ENCODE data around the gene C16orf92. TPM values are rescaled to one million over a fixed set of nuclear protein-coding genes. Genes with fewer than 3 reads are reported as not detected.

The C16orf92 gene
- total RNA-seq, 1 experiment from 2014 or later = not detected

DNA sequence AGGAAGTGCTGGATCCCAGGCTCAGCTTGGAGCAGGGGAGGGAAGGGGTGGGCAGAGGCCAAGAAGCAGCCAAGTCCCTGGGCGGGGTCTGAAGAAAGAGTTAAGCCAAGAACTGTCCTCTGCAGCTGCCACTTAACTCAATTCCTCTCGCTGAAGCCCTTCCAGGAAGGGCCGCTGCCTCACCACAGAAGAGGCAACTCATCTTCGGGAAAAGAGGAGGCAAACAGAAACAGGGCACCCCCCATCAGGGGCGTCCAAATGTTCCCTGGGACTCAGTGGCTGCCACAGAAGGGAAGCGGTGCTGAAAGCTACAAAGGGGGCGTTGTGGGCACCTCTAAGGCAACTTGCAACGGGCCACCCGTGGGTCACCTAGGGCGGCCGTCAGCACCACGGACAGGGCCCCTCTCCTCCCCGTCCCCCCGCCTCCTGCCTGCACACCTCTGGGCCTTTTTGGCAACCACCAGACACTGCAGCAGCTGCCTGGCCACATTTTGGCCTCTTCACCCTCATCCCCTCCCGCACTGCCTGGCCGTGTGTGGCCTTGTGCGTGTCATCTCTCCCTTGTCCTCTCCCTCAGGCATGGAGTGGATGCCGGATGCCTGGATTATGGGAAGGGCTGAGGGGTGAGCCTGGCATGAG, 5.6 kb downstream of the C16orf92 start:
- H4K20me1 ChIP-seq (ENCODE audit: insufficient read depth) = no peaks in the 10 kb centered on the region

More for the DNA sequence above, 5.6 kb downstream of the C16orf92 start:
- Histone ChIP-seq H3K9ac (ENCODE audit: low read length) (no peak overlapping the region), H3K79me2 (ENCODE audit: insufficient read depth, low read length) (no peaks in the 10 kb centered on the region), H3K4me2 (ENCODE audit: low read length) (no peak overlapping the region), H3K36me3 (ENCODE audit: control insufficient read depth in 1 of 2, insufficient read depth in 2 of 2, low read length in 2 of 2) (no peaks in the 10 kb centered on the region), H3K4me3 (replicated peaks in 1 of 2; ENCODE audit: low read depth in 1 of 2, low read length in 2 of 2) (no peak overlapping the region), H3K27me3 (ENCODE audit: insufficient read depth, low read length) (no peaks in the 10 kb centered on the region), H3K4me1 (ENCODE audit: control insufficient read depth in 1 of 2, insufficient read depth in 2 of 2, low read length in 2 of 2) (peaks cover 0 to 5% of the 10 kb centered on the region in 2 experiments; a peak in 2 of 4 replicates), H3K27ac (ENCODE audit: low read depth, low read length) (no peak overlapping the region), H2AFZ (ENCODE audit: low read depth, low read length, poor library complexity, severe bottlenecking) (no peak overlapping the region), H3K9me3 (ENCODE audit: control insufficient read depth in 1 of 2, insufficient read depth in 1 of 2, low read depth in 1 of 2, low read length in 2 of 2) (no peaks in the 10 kb centered on the region), H3K9me2 (ENCODE audit: insufficient read depth) (no peaks in the 10 kb centered on the region)
- intact Hi-C loops (cut with micrococcal nuclease) = loop anchor here (10.0 kb wide), 1 partner anchor 914 kb away; no protein-coding TSS in a partner anchor
- RAD21 ChIA-PET (ENCODE audit: low non-redundant PET in 1 of 2, low total read pairs in 2 of 2, uncharacterized antibody in 2 of 2, unreplicated experiment in 2 of 2) = no interaction called here
- POLR2A ChIA-PET = no interaction called here
- DNase-seq (ENCODE audit: low read depth, low spot score) = no peak
- no peak for TF ChIP-seq TCF7L2 (IDR thresholded peaks at IDR 0.05; ENCODE audit: borderline replicate concordance, extremely low read depth, insufficient read depth, insufficient read length)
- TF ChIP-seq, protein P1, sequence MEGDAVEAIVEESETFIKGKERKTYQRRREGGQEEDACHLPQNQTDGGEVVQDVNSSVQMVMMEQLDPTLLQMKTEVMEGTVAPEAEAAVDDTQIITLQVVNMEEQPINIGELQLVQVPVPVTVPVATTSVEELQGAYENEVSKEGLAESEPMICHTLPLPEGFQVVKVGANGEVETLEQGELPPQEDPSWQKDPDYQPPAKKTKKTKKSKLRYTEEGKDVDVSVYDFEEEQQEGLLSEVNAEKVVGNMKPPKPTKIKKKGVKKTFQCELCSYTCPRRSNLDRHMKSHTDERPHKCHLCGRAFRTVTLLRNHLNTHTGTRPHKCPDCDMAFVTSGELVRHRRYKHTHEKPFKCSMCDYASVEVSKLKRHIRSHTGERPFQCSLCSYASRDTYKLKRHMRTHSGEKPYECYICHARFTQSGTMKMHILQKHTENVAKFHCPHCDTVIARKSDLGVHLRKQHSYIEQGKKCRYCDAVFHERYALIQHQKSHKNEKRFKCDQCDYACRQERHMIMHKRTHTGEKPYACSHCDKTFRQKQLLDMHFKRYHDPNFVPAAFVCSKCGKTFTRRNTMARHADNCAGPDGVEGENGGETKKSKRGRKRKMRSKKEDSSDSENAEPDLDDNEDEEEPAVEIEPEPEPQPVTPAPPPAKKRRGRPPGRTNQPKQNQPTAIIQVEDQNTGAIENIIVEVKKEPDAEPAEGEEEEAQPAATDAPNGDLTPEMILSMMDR (IDR thresholded peaks at IDR 0.05 in 2 of 3, conservative IDR thresholded peaks at IDR 0.05 in 1 of 3; ENCODE audit: borderline replicate concordance in 1 of 3, insufficient read depth in 1 of 3, low read depth in 2 of 3, low read length in 2 of 3) = no peak
- TF ChIP-seq ZBTB33 (IDR thresholded peaks at IDR 0.05; ENCODE audit: extremely low read depth, insufficient replicate concordance, low read length) = no peak
- TF ChIP-seq REST (IDR thresholded peaks at IDR 0.05; ENCODE audit: low read depth) = peak; percentile 83
- no peak for TF ChIP-seq ZNF274 (IDR thresholded peaks at IDR 0.05; ENCODE audit: low read depth, low read length)
- ATAC-seq = peak; percentile 45
- no TSS peak for BruUV-seq (replicated peaks)
- CTCF ChIA-PET = no interaction called here
